HFFc6 (cell line): Measurements from ENCODE around the gene TGFB2. TPM values are rescaled to one million over a fixed set of nuclear protein-coding genes. Genes with fewer than 3 reads are reported as not detected.

Experiments
- DNase-seq: peaks from one replicate; pipeline ENCODE4 v3.0.0-alpha.2; 2018
- H3K27ac Mint-ChIP-seq: 2 replicates; pipeline ENCODE4 v1.8.0; 2020; ENCODE audit warnings: mild to moderate bottlenecking, mixed read lengths
- H3K27me3 Mint-ChIP-seq: 2 replicates; pipeline ENCODE4 v1.8.0; 2021; ENCODE audit warnings: mild to moderate bottlenecking, moderate library complexity, mixed read lengths; ENCODE audit not compliant: insufficient read depth
- H3K36me3 Mint-ChIP-seq: 2 replicates; pipeline ENCODE4 v1.8.0; 2021; ENCODE audit warnings: low read depth, mixed read lengths
- H3K4me1 Mint-ChIP-seq: 2 replicates; pipeline ENCODE4 v1.8.0; 2020; ENCODE audit warnings: low read depth, mixed read lengths
- H3K4me3 Mint-ChIP-seq: 2 replicates; pipeline ENCODE4 v1.8.0; 2020; ENCODE audit warnings: mild to moderate bottlenecking, moderate library complexity, mixed read lengths
- H3K9me3 Mint-ChIP-seq: 2 replicates; pipeline ENCODE4 v1.8.0; 2020; ENCODE audit warnings: mild to moderate bottlenecking, mixed read lengths
- total RNA-seq, 6 experiments: library from RNA; stranded (reverse); fragmentation: NEBNext Ultra II Directional; extraction: Animal tissue kit (Norgen Biotek cat#: 25700); gene quantifications; 2 replicates in 1 of 6; 3 replicates in 5 of 6; pipeline ENCODE4 v1.2.3, GENCODE V29; 2021
- TF ChIP-seq, protein P1 (sequence below): fragments of 200-600 bp; sonication (generic); IDR thresholded peaks from 2 replicates; pipeline ENCODE4 v1.5.0; 2021; ENCODE audit warnings: antibody characterized with exemption, mild to moderate bottlenecking

The TGFB2 gene
- total RNA-seq, 6 experiments from 2014 or later: 2.0 to 11.8 (median 2.5) TPM

DNA sequence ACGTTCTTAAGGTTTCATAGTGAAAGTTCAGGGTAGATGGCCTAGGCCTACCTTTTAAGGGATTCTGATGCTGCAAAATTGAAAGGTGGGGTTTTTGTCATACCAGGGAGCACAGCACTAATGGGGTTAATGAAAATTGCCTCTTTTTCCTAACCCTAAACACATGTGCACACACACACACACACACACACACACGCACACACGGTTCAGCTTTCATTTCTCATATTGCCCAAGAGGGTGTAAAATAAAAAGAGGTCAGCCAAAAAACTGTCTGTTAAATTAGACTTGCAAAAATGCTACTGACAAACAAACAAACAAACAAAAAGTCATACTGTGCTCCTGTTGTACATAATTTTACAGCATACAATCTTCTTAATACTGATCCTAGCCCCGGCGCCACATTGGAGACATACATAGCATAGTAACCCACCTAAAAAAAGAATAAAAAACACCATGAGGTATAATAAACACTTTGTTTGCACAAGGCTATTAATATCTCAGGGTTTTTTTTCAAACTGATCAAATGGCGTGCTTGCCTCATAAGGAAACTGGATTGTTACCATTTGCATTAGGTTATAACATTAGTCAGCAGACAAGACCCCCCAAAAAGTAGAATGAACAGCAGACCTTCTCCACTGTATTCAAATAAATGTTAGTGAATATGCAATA lies 69.1 kb downstream of the TGFB2 start:
- no peaks in the 10 kb centered on the region; the same call in 1 of the 2 replicates for H3K27me3 Mint-ChIP-seq
- no peak overlapping the region for H3K27ac Mint-ChIP-seq
- H3K9me3 Mint-ChIP-seq: peaks cover 4% of the 10 kb centered on the region; the same call in 1 of the 2 replicates
- H3K4me1 Mint-ChIP-seq: peaks cover 40% of the 10 kb centered on the region
- DNase-seq: no peak
- TF ChIP-seq, protein P1, sequence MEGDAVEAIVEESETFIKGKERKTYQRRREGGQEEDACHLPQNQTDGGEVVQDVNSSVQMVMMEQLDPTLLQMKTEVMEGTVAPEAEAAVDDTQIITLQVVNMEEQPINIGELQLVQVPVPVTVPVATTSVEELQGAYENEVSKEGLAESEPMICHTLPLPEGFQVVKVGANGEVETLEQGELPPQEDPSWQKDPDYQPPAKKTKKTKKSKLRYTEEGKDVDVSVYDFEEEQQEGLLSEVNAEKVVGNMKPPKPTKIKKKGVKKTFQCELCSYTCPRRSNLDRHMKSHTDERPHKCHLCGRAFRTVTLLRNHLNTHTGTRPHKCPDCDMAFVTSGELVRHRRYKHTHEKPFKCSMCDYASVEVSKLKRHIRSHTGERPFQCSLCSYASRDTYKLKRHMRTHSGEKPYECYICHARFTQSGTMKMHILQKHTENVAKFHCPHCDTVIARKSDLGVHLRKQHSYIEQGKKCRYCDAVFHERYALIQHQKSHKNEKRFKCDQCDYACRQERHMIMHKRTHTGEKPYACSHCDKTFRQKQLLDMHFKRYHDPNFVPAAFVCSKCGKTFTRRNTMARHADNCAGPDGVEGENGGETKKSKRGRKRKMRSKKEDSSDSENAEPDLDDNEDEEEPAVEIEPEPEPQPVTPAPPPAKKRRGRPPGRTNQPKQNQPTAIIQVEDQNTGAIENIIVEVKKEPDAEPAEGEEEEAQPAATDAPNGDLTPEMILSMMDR: no peak
- H3K36me3 Mint-ChIP-seq: peaks cover 7% of the 10 kb centered on the region
- no peak overlapping the region for H3K4me3 Mint-ChIP-seq

DNA sequence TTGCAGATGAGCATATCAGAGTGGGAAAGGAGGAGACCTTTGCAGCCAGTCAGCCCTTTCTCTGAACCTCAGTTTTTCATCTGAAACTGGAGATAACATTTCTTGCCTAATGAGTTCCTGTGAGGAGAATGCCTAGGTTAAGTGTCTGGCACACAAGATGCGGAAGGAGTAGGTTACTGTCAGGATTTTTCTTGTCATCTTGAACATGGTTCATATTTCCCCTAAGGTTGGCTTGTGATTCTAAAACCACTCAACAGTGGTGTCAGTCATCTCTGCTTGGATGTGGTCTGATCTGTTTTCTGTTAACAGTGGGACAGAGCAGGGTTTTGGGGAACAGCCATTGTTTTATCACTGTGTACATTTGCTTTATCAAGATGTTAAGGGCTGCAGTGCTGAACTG lies 70.6 kb downstream of the TGFB2 start:
- Mint-ChIP-seq H3K27ac (no peak overlapping the region), H3K9me3 (peaks cover 4% of the 10 kb centered on the region; the same call in 1 of the 2 replicates), H3K4me3 (no peak overlapping the region), H3K4me1 (peaks cover 27% of the 10 kb centered on the region), H3K36me3 (peaks cover 7% of the 10 kb centered on the region), H3K27me3 (no peaks in the 10 kb centered on the region; the same call in 1 of the 2 replicates)
- TF ChIP-seq, protein P1: no peak
- DNase-seq: no peak

DNA sequence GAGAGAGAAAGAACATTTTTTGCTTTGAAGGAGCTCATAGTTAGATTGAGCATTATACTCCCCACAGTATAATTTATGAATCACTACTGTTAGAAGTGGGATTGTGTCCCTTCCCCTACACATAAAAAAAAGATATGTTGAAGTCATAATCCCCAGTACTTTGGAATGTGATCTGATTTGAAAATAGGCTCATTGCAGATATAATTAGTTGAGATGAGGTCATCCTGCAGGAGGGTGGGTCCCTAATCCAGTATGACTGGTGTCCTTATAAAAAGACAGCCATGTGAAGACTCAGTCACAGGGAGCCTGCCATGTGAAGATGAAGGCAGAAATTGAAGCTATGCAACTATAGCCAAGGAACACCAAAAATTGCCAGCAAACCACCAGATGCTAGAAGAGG lies 76.4 kb downstream of the TGFB2 start:
- Mint-ChIP-seq H3K9me3 (peaks cover 4% of the 10 kb centered on the region; the same call in 1 of the 2 replicates), H3K4me3 (no peak overlapping the region), H3K27ac (no peak overlapping the region), H3K4me1 (peaks cover 29% of the 10 kb centered on the region), H3K36me3 (peaks cover 7% of the 10 kb centered on the region), H3K27me3 (no peaks in the 10 kb centered on the region; the same call in 1 of the 2 replicates)
- DNase-seq: no peak
- TF ChIP-seq, protein P1: no peak

DNA sequence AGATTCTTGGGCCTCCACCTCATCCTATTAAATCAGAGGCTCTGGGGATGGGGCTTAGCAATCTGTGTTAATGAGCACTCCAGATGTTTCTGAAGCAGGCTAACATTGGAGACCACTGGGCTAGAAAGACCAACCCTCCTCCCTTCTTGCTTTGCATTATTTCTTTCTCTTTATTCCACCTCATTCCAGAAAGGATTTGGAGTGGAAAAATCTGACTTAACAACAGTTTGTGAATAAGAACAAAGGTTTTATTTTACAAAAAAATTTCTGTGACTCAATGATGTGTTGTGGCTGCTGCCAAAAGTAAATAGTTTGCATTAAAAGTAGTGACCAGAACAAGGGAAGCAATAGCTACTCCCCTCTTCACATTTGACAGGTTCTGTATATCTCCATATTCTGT lies 79.4 kb downstream of the TGFB2 start:
- Mint-ChIP-seq H3K4me1 (peaks cover 24% of the 10 kb centered on the region), H3K4me3 (no peak overlapping the region), H3K36me3 (no peaks in the 10 kb centered on the region), H3K27ac (no peak overlapping the region), H3K9me3 (no peaks in the 10 kb centered on the region), H3K27me3 (no peaks in the 10 kb centered on the region)
- TF ChIP-seq, protein P1: no peak
- no peak for DNase-seq

DNA sequence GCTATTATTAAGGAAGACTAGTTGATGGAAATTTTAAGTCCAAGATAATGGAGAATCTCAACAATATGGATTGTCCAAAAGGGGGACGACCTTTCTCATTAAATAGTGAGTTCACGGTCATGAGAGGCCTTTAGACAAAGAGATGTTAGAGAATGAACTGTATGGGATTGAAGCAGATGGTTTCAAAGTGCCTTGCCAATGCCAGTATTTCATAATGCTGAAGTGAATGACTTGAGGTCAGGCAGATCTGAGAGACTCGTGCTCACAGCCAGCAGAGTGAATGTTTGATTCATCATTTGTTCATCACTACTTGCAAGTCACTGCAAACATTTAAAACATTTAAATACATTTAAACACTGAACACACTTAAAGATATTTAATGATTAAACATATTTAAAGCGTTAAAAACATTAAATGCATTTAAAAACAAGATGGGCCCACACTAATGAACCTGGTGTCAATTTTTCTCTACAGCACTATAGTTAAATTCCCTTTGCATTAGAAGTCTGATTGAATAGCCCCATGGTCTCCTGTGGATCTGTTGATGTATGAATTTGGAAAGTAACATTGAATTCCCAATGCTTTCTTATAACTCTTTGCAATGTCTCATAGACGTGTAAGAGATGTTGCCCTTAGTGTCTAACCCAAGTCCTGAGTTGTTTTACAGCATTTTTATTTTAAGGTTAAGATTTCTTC lies 80.7 kb downstream of the TGFB2 start:
- Mint-ChIP-seq H3K27ac (peak overlapping the region; percentile 27), H3K27me3 (no peaks in the 10 kb centered on the region), H3K4me1 (peaks cover 24% of the 10 kb centered on the region), H3K4me3 (no peak overlapping the region), H3K36me3 (no peaks in the 10 kb centered on the region), H3K9me3 (no peaks in the 10 kb centered on the region)
- TF ChIP-seq, protein P1: no peak
- peak; percentile 54 for DNase-seq
